Mammary epithelial cell (primary cell): Measurements from ENCODE around the gene QPCT.

Experiments
- EZH2 ChIP-seq: IDR thresholded peaks from 2 replicates; pipeline ENCODE4 v1.6.1; 2012; ENCODE audit warnings: low read length, inconsistent platforms, borderline replicate concordance
- TF ChIP-seq, protein P1 (sequence below), 2 donors: IDR thresholded peaks in 1 of 2; conservative IDR thresholded peaks in 1 of 2; 2 replicates each; pipeline ENCODE4 v1.5.1; 2011 to 2012; ENCODE audit warnings: inconsistent platforms in 2 of 2, low read length in 2 of 2, mild to moderate bottlenecking in 2 of 2, control low read depth in 1 of 2, low read depth in 1 of 2; ENCODE audit not compliant: insufficient read depth in 1 of 2; ENCODE audit errors: extremely low read depth in 1 of 2

- TF ChIP-seq, protein P1, sequence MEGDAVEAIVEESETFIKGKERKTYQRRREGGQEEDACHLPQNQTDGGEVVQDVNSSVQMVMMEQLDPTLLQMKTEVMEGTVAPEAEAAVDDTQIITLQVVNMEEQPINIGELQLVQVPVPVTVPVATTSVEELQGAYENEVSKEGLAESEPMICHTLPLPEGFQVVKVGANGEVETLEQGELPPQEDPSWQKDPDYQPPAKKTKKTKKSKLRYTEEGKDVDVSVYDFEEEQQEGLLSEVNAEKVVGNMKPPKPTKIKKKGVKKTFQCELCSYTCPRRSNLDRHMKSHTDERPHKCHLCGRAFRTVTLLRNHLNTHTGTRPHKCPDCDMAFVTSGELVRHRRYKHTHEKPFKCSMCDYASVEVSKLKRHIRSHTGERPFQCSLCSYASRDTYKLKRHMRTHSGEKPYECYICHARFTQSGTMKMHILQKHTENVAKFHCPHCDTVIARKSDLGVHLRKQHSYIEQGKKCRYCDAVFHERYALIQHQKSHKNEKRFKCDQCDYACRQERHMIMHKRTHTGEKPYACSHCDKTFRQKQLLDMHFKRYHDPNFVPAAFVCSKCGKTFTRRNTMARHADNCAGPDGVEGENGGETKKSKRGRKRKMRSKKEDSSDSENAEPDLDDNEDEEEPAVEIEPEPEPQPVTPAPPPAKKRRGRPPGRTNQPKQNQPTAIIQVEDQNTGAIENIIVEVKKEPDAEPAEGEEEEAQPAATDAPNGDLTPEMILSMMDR (conservative IDR thresholded peaks at IDR 0.05 in 1 of 2, IDR thresholded peaks at IDR 0.05 in 1 of 2; ENCODE audit: extremely low read depth in 1 of 2, insufficient read depth in 1 of 2, low read depth in 1 of 2, low read length in 2 of 2), result no peak
- no peak for TF ChIP-seq EZH2
Measured at GRCh38 chr2:37394263-37394662, 49.8 kb downstream of the QPCT start.
